Stimulated activated CD4-positive, alpha-beta T cell treated with anti-CD3 and anti-CD28 coated beads, Interleukin-12 subunit alpha, Interleukin-12 subunit beta, amount 100 ng/mL, for 48 hours (primary cell): ENCODE data around the gene DCUN1D1.

Experiments used
- DNase-seq, 3 donors: peaks; one replicate each; pipeline ENCODE4 v3.0.0-alpha.2; 2020; ENCODE audit warnings: low read depth in 2 of 3, low spot score in 1 of 3

DCUN1D1 gene

DNA sequence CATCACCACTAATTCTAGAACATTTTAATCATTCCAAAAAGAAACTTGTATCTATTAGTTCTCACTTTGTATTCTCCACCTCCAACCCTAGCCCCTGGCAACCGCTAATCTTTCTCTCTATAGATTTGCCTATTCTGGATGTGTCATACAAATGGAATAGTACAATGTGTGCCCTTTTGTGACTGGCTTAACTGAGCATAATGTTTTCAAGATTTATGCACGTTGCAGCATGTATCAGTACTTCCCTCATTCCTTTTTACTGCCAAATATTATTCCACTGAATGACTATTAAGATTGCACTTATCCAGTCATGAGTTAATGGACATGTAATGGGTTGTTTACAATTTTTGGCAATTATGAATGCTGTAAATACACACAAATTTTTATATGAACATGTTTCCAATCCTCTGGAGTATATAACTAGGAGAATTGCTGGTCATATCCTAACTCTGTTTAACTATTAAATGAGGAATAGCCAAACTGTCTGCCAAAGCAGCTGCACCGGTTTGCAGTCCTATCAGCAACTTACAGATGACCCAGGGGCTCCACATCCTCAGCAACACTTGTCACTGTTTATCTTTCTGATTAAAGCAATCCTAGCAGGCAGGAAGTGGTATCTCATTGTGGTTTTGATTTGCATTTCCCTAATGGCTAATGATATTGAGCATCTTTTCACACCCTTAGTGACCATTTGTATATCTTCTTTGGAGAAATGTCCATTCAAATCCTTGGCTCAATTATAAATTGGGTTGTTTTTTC lies 42.9 kb downstream of the DCUN1D1 start:
- DNase-seq, result no peak

DNA sequence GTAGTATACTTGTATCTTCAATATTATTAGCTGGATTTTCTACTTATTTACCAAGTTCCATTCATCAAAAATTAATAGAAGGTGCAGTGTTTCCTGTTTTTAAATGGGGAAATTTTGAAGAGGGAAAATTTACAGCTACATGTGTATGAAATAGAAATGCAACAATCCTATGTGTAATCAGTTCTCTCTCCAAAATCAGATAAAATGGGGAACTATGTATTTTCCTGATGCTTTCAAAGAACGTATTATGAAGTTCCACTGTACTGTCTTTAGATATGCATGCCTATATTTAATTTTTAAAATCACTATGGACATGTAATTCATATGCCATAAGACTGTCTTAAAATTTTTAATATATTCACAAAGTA lies 43.4 kb downstream of the DCUN1D1 start:
- no peak for DNase-seq

DNA sequence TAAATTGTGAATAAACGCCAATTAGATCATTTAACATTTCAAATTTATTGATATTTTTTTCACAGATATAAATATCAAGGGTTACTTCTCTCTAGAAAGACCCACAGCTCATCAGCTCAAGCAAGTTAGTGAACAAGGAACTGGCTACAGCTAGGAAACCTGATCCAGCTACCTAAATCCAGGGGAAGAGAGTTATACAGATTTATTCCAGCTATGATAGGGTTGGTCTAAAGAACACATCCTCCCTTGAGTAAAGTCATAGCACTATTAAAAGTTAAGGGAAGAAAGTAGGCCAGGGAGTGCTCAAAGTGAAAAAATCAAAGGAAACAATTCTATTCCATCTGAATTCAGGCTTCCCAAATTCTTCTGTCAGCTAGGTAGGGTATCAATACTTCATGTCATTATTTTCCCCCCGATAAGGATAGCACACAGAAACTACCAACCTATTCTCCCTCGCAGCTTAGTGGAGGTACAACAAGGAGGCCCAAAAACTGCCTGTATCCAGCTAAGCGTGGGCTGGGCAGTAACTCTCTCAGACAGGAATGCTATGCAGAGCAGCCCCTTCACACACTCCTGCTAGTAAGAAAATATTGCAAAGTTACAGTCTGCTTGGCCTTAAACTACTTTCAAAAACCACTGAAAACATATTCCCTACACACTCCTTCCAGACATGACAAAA lies 44.0 kb downstream of the DCUN1D1 start:
- DNase-seq, result no peak

DNA sequence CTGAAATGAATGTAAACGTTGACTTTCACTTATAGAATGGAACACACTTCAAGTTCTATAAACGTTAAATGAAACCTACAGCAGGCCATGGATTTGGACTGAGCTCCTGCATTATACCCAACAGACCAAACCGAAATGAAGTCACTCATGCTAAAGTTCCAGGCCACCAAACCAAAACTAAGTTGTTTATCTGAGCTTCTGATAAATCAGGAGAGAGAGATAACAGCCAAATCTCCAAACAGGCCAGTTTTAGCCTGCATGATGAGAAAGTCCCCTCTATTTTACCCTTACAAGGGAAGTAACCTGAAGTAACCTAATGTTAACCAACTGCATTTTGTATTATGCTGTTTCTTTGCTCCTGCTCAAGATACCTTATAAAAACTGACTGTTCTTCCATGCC lies 44.5 kb downstream of the DCUN1D1 start:
- no peak for DNase-seq

DNA sequence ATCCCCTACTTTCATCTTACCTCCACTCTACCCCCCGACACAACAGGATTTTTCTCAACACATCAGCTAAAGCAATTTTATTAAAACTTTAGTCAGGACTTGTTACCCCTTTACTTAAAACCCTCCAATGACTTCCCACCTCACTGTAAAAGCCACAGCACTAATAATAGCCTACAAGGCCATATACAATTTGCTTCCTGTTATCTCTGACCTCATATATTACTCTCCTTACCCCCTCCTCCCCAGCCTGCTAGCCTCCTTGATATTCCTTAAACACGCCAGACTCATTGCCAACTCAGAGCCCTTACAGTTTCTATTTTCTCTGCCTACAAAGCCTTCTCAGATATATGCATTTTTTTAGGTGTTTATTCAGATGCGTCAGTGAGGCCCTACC lies 54.4 kb downstream of the DCUN1D1 start:
- no peak for DNase-seq

DNA sequence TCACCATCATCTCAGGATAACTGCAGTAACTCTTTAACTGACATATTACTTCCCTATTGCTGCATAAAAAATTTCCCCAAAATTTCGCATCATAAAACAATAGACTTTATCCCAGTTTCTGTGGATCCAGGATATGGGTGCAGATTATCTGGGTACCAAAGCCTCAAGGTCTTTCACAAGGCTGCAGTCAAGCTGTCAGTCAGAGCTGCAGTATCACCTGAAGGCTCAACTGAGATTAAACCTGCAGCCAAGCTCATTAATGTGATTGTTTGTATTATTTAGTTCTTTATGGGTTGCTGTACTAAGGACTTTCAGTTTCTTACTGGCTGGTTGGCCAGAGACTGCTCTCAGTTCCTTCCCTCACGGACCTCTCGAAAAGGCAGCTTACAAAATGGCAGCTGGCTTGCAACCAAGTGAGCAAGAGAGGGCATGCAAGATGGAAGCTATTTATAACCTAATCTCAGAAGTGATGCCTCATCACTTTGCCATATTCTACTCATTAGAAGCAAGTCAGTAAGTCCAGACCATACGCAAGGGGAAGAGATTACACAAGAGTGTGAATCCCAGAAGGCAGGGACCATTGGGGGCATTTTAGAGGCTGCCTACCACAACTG lies 54.9 kb downstream of the DCUN1D1 start:
- no peak for DNase-seq

DNA sequence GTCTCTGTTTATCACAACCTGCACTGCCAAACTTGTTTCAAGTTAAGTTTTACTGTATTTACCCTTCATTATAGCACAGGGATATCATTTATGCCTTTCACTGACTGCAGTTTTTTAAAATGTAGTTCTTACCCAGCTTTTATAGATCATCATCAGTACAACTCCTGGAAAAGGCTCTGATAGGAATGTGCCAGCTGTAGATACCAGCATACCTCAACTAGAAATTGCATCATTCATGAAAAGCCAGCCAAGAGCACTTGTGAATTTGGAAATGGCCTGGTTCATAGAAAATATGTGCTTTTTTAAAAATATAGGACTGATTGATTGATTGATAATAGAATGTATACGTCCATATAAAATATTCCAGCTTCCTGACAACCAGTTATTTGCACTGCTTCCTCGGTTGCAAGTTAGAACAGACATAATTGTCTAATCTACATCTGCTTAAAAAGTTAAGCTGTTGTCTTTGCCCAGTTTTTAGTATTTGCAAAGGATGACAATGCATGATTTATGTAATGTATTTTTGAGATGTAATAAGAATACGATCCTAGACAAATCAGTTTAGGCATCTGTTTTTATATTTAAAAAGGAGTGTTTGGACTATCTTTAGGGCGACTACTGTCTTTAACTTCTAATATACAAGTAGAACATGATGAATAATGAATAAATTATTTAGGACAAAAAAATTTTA lies 58.5 kb downstream of the DCUN1D1 start:
- no peak for DNase-seq

DNA sequence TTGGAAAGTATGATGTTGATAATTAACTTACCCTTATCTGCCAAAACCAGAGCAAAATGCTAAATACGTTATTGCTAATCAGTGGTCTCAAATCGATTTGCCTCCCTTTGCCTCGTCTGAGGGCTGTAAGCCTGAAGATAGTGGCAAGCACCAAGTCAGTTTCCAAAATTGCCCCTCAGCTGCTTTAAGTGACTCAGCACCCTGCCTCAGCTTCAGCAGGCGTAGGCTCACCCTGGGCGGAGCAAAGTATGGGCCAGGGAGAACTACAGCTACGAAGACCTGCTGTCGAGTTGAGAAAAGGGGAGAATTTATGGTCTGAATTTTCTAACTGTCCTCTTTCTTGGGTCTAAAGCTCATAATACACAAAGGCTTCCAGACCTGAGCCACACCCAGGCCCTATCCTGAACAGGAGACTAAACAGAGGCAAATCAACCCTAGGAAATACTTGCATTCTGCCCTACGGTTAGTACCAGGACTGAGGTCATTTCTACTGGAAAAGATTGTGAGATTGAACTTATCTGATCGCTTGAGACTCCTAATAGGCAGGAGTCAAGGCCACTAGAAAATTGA lies 59.7 kb downstream of the DCUN1D1 start:
- DNase-seq, result no peak

DNA sequence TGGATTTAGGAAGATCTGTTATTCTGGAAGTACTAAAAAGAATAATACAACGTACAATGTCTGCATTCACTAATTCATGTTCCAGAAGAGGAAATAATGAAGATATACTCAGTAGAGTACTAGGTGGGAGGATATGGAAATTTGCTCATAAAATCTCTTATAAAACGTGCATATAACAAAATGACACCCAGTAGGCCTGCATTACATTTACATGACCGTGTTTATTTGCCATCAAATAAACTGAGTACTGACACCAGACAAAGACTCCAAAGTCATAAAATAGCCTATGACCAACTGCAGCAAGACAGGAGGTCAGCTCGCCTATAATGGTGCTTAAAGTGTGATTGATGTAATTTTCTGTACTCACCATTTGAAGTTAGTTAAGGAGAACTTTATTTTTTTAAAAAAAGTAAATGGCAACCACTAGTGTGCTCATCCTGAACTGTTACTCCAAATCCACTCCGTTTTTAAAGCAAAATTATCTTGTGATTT lies 60.4 kb downstream of the DCUN1D1 start:
- DNase-seq, result no peak

DNA sequence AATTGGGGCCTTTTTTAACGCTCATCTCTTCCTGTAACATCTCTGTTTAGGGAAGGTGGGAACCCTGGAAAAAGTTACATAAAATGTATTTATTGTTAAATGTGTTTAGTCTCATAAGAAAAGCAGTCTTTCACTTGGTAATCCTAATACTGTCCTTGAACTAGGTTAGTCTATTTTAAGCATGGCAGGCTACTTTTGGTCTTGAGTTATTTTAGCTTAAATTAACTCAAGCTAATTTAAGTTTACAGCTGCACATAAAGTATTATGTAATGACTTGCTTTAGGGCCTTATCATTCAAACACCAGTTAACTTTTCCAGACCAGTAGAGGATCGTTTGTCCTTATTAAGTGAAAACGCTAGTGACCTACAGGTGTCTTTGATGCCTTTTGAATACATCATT lies 63.2 kb downstream of the DCUN1D1 start:
- DNase-seq, result no peak

DNA sequence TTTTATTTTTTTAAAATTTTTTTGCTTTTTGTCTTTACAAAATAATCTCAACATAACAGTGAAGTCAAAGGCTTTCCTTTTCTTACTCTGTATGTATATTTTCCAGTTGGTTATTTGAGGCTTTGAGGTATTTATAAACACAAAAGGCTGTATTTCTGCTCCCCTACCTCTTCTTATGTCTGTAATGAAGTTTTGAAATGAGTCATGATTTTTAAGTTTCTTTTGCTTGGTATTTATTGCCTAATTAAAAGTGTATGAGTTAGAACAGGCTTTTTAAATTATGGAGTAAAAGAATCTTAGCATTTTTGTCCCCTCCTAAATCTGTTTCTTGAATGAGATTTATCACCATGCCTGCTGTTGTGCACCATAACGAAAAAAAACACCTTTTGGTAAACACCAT lies 66.0 kb downstream of the DCUN1D1 start:
- DNase-seq, result no peak

DNA sequence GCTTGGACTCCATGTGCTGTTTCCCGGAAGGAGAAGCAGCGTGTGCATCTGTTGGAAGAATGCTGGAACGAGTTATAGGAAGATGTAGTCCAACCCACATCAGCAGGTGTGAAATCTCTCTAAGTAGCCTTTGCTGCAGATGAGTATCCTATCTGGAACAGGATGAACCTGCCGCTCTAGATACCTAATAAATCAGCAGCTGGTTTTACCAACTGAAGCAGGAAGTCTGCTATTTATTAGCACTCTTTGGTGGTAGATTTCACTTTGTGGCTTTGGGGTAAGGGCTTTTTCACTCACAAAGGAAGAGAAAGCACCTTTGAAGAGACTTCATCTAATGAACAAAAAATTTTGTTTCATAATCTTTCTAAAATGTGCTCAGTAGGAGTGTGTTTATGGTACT lies 66.4 kb downstream of the DCUN1D1 start:
- DNase-seq, result no peak

DNA sequence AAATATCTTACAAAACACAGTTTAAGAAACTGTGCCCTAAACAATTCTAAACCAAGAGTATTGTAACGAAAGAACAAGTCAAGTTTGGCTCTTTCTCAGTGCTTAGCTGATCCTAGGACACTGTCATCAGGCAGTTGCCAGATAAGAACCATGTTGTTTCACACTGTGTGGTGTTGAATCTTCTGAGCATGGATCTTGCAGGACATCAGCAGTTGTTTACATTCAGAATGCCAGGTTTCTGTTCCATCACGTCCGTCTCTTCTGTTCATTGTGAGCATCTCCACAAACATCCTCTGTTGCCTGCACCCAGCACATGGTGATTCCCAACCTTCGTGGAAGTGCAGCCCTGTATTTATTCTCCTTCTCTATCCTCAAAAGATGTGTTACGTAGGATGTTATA lies 67.9 kb downstream of the DCUN1D1 start:
- no peak for DNase-seq

DNA sequence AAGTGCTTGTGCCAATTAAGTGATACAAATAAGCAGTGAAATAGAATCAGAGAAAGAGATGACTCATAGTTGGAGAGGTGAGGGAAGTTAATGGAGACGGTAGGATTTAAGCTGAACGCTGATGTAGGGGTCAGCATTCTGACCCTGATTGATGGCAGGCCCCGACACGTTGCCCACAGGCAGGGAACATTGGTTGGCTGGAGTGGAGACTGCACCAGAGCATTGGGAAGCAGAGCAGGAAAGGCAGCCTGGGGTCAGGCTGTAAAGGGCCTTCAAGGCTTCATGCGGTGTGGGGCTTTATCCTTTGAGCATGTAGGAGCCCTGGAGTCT lies 68.6 kb downstream of the DCUN1D1 start:
- no peak for DNase-seq

DNA sequence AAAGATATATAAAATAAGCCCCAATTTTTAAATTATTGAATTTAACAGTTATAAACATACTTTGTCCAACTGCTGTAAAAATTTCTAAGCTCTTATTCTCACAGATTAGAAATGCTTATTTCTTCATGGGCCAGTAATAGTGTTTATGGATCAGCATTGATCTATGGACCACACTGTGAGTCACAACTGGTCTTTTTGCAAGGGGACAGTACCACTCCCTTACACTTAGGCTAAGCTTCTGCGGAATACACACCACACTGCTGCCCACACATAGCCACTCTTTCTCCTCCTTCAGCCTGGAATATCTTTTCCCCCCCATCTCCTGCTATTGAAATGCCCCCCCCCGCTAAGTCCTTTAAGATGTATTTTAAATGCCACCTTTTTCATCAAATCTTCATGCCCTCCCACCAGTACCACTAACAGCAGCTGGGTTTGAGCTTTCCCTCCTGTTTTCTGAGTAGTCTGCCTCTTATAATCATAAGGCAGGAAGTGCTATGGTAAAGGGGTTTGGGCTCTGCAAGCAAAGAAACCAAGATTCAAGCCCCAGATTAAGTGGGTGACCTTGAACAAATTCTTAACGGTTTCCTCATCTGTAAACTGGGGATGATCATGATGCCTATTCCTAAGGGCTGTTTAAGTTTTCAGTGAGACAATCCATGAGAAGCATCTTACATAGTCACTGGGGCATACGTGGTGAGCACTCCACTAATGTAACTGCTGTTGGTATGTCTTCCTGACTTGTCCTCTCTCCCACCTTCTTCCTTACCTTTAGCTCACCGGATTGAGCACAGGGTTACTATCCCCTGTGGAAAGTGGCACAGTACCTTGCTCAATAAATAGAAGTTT lies 69.2 kb downstream of the DCUN1D1 start:
- DNase-seq, result no peak

DNA sequence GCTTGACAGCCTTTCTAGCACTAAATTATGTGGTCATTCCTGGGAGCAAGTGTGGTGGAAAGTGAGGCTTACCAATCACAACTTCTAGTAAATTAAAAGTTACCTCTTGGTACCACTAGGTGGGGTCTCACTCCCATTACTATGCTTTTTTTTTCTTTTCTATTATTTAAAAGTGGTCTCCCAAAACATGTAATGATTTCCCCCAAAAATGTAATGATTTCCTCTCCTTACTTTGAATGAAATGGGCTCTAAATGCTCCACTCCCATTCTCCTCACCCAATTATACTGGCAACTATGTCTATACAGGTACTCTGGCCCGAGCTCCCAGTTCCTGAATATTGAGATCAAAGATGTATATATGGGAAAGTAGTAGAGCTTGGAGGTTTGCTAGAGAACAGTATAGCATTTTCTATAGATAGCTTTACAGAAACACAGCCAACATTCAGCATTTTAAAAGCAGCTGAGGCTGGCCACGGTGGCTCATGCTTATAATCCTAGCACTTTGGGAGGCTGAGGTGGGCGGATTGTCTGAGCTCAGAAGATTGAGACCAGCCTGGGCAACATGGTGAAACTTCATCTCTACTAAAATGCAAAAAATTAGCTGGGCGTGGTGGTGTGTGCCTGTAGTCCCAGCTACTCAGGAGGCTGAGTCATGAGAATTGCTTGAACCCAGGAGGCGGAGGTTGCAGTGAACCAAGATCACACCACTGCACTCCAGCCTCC lies 70.9 kb downstream of the DCUN1D1 start:
- no peak for DNase-seq

DNA sequence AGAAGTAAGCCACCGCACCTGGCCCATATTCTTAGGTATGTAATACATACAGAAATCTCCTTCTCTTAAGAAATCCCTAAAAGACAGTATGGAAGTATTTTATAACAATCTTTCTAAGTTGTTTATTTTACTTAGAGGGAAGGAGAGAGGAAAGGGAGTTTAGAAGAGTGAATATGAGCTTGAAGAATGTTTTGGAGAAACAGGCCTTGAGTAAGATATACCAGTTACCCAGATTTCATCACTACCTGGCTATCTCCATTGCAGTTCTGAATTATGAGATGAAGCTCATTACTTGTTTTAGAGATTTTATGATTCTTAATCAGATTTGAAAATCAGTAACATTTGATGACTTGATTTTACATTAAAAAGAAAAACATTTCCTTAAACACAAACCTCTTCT lies 71.9 kb downstream of the DCUN1D1 start:
- DNase-seq, result no peak

DNA sequence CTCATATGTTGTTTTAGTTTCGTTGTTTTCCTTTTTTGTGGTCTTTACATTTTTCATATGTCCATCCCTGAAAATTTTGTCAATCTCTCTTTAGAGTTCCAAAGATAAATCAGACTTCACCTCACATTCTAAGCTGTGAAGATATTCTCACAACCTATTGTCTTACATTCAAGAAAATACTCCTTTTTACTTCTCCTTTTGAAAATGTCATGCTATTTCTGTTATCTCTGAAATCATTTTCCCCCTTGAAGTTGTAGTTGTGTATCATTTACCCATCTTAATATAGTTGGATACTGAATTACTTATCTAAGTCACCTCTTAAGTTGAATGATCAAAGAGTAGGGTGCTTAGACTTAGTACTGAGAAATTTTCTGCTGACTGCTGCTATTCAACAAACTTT lies 74.3 kb downstream of the DCUN1D1 start:
- DNase-seq, result no peak

DNA sequence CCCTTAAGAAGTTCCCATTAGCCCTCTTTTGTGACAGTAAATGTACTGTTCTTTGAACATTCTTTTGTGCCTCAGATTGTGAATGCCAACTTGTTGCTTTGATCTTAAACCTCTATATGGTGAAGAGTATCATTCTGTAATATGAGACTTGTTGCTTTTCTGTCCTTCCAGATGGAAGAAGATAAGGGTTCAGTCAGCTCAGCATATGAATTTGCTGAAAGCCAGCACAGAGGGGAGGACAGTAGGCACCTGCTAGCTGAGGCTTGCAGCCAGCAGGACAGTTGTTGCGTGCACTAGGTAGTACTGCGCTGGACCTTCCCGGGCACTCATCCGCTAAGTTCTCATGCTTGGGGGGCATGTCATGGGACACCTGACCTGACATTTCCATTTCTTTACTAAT lies 74.7 kb downstream of the DCUN1D1 start:
- no peak for DNase-seq

DNA sequence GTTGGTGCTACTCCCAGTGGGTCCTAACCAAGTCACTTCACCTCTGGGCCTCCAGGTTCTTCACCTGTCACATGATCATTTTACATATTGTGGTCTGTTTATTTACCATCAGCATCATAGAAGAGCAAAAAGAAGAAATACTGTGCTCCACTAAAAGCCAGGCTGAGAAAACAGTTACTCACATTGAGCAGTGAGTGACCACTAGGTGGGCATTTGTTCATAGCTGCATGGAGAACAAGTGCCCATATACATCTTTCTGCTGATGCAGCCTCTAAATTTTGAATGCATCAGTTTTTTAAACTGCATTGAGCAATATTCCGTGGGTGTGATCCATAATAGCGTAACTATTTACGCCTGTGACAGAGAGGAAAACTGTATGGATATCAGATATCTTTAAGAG lies 76.2 kb downstream of the DCUN1D1 start:
- DNase-seq, result no peak
